ENCODE results near the gene SORD.
A peak's percentile ranks its signal among the peaks of the same experiment; 100 is the strongest.

SORD gene

GRCh38 chr15:45116482-45117307 is 93.7 kb downstream of the SORD start:
- Mint-ChIP-seq H3K4me3 (peak overlapping the region; percentile 33 to 49), H3K27ac (peak overlapping the region; percentile 26), H3K4me1 (peaks cover 45 to 65% of the 10 kb centered on the region in 2 donors), H3K36me3 (no peaks in the 10 kb centered on the region), H3K27me3 (peaks cover 82 to 87% of the 10 kb centered on the region in 2 donors), H3K9me3 (no peaks in the 10 kb centered on the region)
- ATAC-seq (replicated peaks) (no peak), DNase-seq (no peak)

GRCh38 chr15:45117308-45118130 is 94.5 kb downstream of the SORD start:
- H3K36me3 Mint-ChIP-seq = no peaks in the 10 kb centered on the region
- H3K4me1 Mint-ChIP-seq = peaks cover 39 to 57% of the 10 kb centered on the region in 2 donors
- DNase-seq = no peak
- H3K27ac Mint-ChIP-seq = peak overlapping the region; percentile 26
- peak overlapping the region; percentile 71 to 74 for H3K4me3 Mint-ChIP-seq
- H3K27me3 Mint-ChIP-seq = peaks cover 76 to 83% of the 10 kb centered on the region in 2 donors
- peak; percentile 11 to 22 for ATAC-seq (replicated peaks)
- H3K9me3 Mint-ChIP-seq = no peaks in the 10 kb centered on the region

GRCh38 chr15:45118131-45118588 is 95.2 kb downstream of the SORD start:
- Mint-ChIP-seq H3K27ac (peak overlapping the region; percentile 22), H3K9me3 (no peaks in the 10 kb centered on the region), H3K4me1 (peaks cover 34 to 50% of the 10 kb centered on the region in 2 donors), H3K4me3 (peak overlapping the region; percentile 71 to 74), H3K36me3 (no peaks in the 10 kb centered on the region), H3K27me3 (peaks cover 70 to 77% of the 10 kb centered on the region in 2 donors)
- ATAC-seq (replicated peaks) = peak; percentile 96 to 97
- DNase-seq = peak; percentile 82

GRCh38 chr15:45118996-45119395 is 96.0 kb downstream of the SORD start:
- no peak overlapping the region for H3K4me3 Mint-ChIP-seq
- no peaks in the 10 kb centered on the region for H3K36me3 Mint-ChIP-seq
- H3K27ac Mint-ChIP-seq = no peak overlapping the region
- H3K27me3 Mint-ChIP-seq = peaks cover 62 to 68% of the 10 kb centered on the region in 2 donors
- H3K4me1 Mint-ChIP-seq = peaks cover 25 to 42% of the 10 kb centered on the region in 2 donors
- no peak for ATAC-seq (replicated peaks)
- no peaks in the 10 kb centered on the region for H3K9me3 Mint-ChIP-seq
- no peak for DNase-seq

- Mint-ChIP-seq H3K9me3 (no peaks in the 10 kb centered on the region), H3K36me3 (no peaks in the 10 kb centered on the region), H3K27me3 (peaks cover 54 to 62% of the 10 kb centered on the region in 2 donors), H3K27ac (no peak overlapping the region), H3K4me1 (peaks cover 18 to 29% of the 10 kb centered on the region in 2 donors), H3K4me3 (no peak overlapping the region)
- ATAC-seq (replicated peaks) (no peak), DNase-seq (no peak)
These were observed 97.3 kb downstream of the SORD start for GRCh38 chr15:45120081-45120972.

- Mint-ChIP-seq H3K4me1 (peaks cover 16 to 22% of the 10 kb centered on the region in 2 donors), H3K27ac (no peak overlapping the region), H3K9me3 (no peaks in the 10 kb centered on the region), H3K27me3 (peaks cover 54 to 62% of the 10 kb centered on the region in 2 donors), H3K4me3 (no peak overlapping the region), H3K36me3 (no peaks in the 10 kb centered on the region)
- DNase-seq = no peak
- ATAC-seq (replicated peaks) = no peak
These were observed 98.0 kb downstream of the SORD start for GRCh38 chr15:45121020-45121419.

- H3K27ac Mint-ChIP-seq = no peak overlapping the region
- no peak for ATAC-seq (replicated peaks)
- H3K9me3 Mint-ChIP-seq = no peaks in the 10 kb centered on the region
- H3K4me1 Mint-ChIP-seq = peaks cover 12 to 16% of the 10 kb centered on the region in 2 donors
- H3K36me3 Mint-ChIP-seq = no peaks in the 10 kb centered on the region
- H3K4me3 Mint-ChIP-seq = no peak overlapping the region
- H3K27me3 Mint-ChIP-seq = peaks cover 52 to 61% of the 10 kb centered on the region in 2 donors
- DNase-seq = no peak
These were observed 98.9 kb downstream of the SORD start for GRCh38 chr15:45121706-45122417.

- H3K4me1 Mint-ChIP-seq = peaks cover 6 to 8% of the 10 kb centered on the region in 2 donors
These were observed 99.7 kb downstream of the SORD start for GRCh38 chr15:45122719-45123118.

GRCh38 chr15:45123397-45123796 is 100.4 kb downstream of the SORD start:
- ATAC-seq (replicated peaks) (no peak), DNase-seq (no peak)
- no peaks in the 10 kb centered on the region for H3K36me3 Mint-ChIP-seq
- H3K4me1 Mint-ChIP-seq = peaks cover under 1% of the 10 kb centered on the region in 2 donors
- no peak overlapping the region for H3K4me3 Mint-ChIP-seq
- H3K9me3 Mint-ChIP-seq = no peaks in the 10 kb centered on the region
- peaks cover 48 to 57% of the 10 kb centered on the region in 2 donors for H3K27me3 Mint-ChIP-seq
- no peak overlapping the region for H3K27ac Mint-ChIP-seq

More at GRCh38 chr15:45122719-45123118, 99.7 kb downstream of the SORD start:
- H3K36me3 Mint-ChIP-seq = no peaks in the 10 kb centered on the region
- H3K27ac Mint-ChIP-seq = no peak overlapping the region
- DNase-seq (no peak), ATAC-seq (replicated peaks) (no peak)
- H3K4me3 Mint-ChIP-seq = no peak overlapping the region
- peaks cover 48 to 57% of the 10 kb centered on the region in 2 donors for H3K27me3 Mint-ChIP-seq
- H3K9me3 Mint-ChIP-seq = no peaks in the 10 kb centered on the region

GRCh38 chr15:45126535-45127158 is 103.7 kb downstream of the SORD start:
- Mint-ChIP-seq H3K4me1 (peaks cover 2 to 5% of the 10 kb centered on the region in 2 donors), H3K27ac (no peak overlapping the region), H3K9me3 (no peaks in the 10 kb centered on the region), H3K36me3 (no peaks in the 10 kb centered on the region), H3K4me3 (no peak overlapping the region), H3K27me3 (peaks cover 51 to 61% of the 10 kb centered on the region in 2 donors)
- ATAC-seq (replicated peaks) = peak; percentile 61
- DNase-seq = no peak
